ENCODE data around the gene LY6G5C. TPM values are rescaled to one million over a fixed set of nuclear protein-coding genes. Genes with fewer than 3 reads are reported as not detected.

Gene LY6G5C
- total and polyA plus RNA-seq, 12 donors: 0.39 to 3.6 (median 1.9) TPM; not detected in 1

GRCh38 chr6:31692353-31692752 is 11.5 kb upstream of the LY6G5C start:
- 87 to 95% (median 89%) methylated on average over 3 to 4 of the region's 4 CpGs for WGBS, 4 donors
- Histone ChIP-seq H3K27ac (no peak overlapping the region), H3K36me3 (replicated peaks in 1 of 2) (peaks cover 0 to 99% of the 10 kb centered on the region in 2 donors), H3K4me3 (no peak overlapping the region), H3K4me1 (replicated peaks in 1 of 2) (no peaks in the 10 kb centered on the region), H3K9me3 (replicated peaks in 1 of 3) (no peaks in the 10 kb centered on the region), H3K27me3 (no peaks in the 10 kb centered on the region)
- TF ChIP-seq POLR2A (IDR thresholded peaks at IDR 0.05): no peak
- TF ChIP-seq CTCF (IDR thresholded peaks at IDR 0.05): no peak
- intact Hi-C loops (cut with DNase I): no loop called here
- no peak for DNase-seq

- TF ChIP-seq POLR2A (IDR thresholded peaks at IDR 0.05): no peak
- TF ChIP-seq CTCF (IDR thresholded peaks at IDR 0.05): no peak
- no peaks in the 10 kb centered on the region for H3K4me1 ChIP-seq (replicated peaks in 1 of 2)
- no peak overlapping the region for H3K4me3 ChIP-seq
- no peaks in the 10 kb centered on the region for H3K9me3 ChIP-seq (replicated peaks in 1 of 3)
- H3K27ac ChIP-seq: no peak overlapping the region
- H3K27me3 ChIP-seq: no peaks in the 10 kb centered on the region
- peaks cover 0 to 99% of the 10 kb centered on the region in 2 donors for H3K36me3 ChIP-seq (replicated peaks in 1 of 2)
- intact Hi-C loops (cut with DNase I): no loop called here
- DNase-seq: no peak
- 94 to 100% (median 94%) methylated on average over 3 to 12 of the region's 12 CpGs for WGBS, 4 donors
Measured at GRCh38 chr6:31691564-31692108, 10.8 kb upstream of the LY6G5C start.

- Histone ChIP-seq H3K9me3 (replicated peaks in 1 of 3) (no peaks in the 10 kb centered on the region), H3K4me3 (no peak overlapping the region), H3K4me1 (replicated peaks in 1 of 2) (no peaks in the 10 kb centered on the region), H3K27ac (no peak overlapping the region), H3K36me3 (replicated peaks in 1 of 2) (peaks cover 0 to 99% of the 10 kb centered on the region in 2 donors), H3K27me3 (no peaks in the 10 kb centered on the region)
- WGBS, 4 donors: 86 to 89% (median 88%) methylated on average over 6 of the region's 6 CpGs
- intact Hi-C loops (cut with DNase I): no loop called here
- DNase-seq: no peak
- TF ChIP-seq POLR2A (IDR thresholded peaks at IDR 0.05) (no peak), CTCF (IDR thresholded peaks at IDR 0.05) (no peak)
Measured at GRCh38 chr6:31691078-31691463, 10.2 kb upstream of the LY6G5C start.

DNA sequence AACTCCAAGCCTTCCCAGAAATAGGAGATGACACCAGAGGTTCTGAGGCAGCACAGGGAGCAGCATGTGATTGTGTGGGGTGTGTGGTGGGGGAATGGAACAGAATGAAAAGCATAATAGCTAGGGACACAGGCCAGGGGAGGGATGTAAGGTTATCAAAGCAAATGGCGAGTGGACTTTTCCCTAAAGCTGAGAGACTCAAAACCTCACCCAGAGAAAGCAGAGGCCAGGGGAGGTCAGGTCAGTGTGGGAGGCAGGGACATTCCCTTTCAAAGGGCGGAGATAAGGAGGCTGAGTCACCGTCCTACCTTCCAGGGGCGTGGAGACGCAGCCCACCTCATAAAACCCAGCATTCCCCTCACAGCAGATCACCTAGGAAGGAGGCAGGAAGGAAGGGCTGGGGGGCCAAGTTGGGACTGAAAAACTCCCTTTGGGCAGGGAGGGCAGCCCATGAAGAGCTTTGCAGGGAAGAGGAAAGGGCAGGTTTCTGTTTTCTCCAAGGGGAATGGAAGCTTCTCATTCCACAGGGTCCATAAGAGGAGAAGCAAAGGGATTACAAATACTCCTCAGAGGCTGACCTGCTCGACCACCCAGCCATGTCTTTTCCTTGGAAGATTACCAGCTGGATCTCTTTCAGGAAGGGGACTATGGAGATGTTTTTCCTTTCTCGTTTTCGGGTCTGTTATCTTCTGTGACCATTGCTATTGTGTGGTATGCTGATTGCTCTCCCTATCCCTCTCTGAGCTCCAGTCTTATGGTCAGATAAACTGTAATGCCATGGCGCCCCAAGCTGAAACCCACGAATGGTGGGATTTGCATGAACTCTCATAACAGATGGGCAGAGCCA is 9.6 kb upstream of the LY6G5C start:
- Histone ChIP-seq H3K36me3 (replicated peaks in 1 of 2) (peaks cover 0 to 97% of the 10 kb centered on the region in 2 donors), H3K27me3 (no peaks in the 10 kb centered on the region), H3K4me1 (replicated peaks in 1 of 2) (no peaks in the 10 kb centered on the region), H3K27ac (no peak overlapping the region), H3K9me3 (replicated peaks in 1 of 3) (no peaks in the 10 kb centered on the region), H3K4me3 (no peak overlapping the region)
- WGBS, 4 donors: 61 to 72% (median 64%) methylated on average over 10 of the region's 10 CpGs
- intact Hi-C loops (cut with DNase I): no loop called here
- no peak for TF ChIP-seq POLR2A (IDR thresholded peaks at IDR 0.05)
- TF ChIP-seq CTCF (IDR thresholded peaks at IDR 0.05): no peak
- no peak for DNase-seq

Data from adrenal gland (tissue), 12 donors.